GM12878 (cell line): Measurements from ENCODE around the gene MAP3K4. TPM values are rescaled to one million over a fixed set of nuclear protein-coding genes. Genes with fewer than 3 reads are reported as not detected.
A peak's percentile ranks its signal among the peaks of the same experiment; 100 is the strongest.

Source experiments
- ATF2 ChIP-seq: IDR thresholded peaks from 2 replicates; pipeline ENCODE4 v1.6.1; 2012; ENCODE audit warnings: low read length, inconsistent platforms
- ATF7 ChIP-seq: fragments of 450-650 bp; IDR thresholded peaks from 2 replicates; pipeline ENCODE4 v1.6.1; 2016; ENCODE audit warnings: low read depth, mild to moderate bottlenecking
- BHLHE40 ChIP-seq, 2 experiments: fragments of 450-650 bp in 1 of 2; IDR thresholded peaks; 2 replicates each; pipeline ENCODE4 v1.6.1; 2011 to 2017; ENCODE audit warnings: low read depth in 2 of 2, borderline replicate concordance in 1 of 2, improper control_type of control experiment in 1 of 2, low read length in 1 of 2, mild to moderate bottlenecking in 1 of 2
- CHD2 ChIP-seq: IDR thresholded peaks from 2 replicates; pipeline ENCODE4 v1.6.1; 2011; ENCODE audit warnings: low read depth, low read length, improper control_type of control experiment, borderline replicate concordance
- DPF2 ChIP-seq: fragments of 450-650 bp; IDR thresholded peaks from 2 replicates; pipeline ENCODE4 v1.6.1; 2017; ENCODE audit warnings: mild to moderate bottlenecking
- E2F8 ChIP-seq: fragments of 450-650 bp; IDR thresholded peaks from 2 replicates; pipeline ENCODE4 v1.6.1; 2018; ENCODE audit warnings: mild to moderate bottlenecking, low read depth, moderate library complexity; ENCODE audit not compliant: partially characterized antibody
- EGR1 ChIP-seq, 2 experiments: IDR thresholded peaks; 1 replicate in 1 of 2; 2 replicates in 1 of 2; pipeline ENCODE4 v1.6.1; 2011 to 2012; ENCODE audit warnings: low read depth in 2 of 2, low read length in 2 of 2, borderline replicate concordance in 1 of 2, mild to moderate bottlenecking in 1 of 2, moderate library complexity in 1 of 2
- HSF1 ChIP-seq: fragments of 150-350 bp; IDR thresholded peaks from 2 replicates; pipeline ENCODE4 v1.6.1; 2014; ENCODE audit warnings: mild to moderate bottlenecking, low read depth, low read length
- IKZF2 ChIP-seq, 2 experiments: fragments of 450-650 bp; IDR thresholded peaks; 2 replicates each; pipeline ENCODE4 v1.6.1; 2017; ENCODE audit warnings: mild to moderate bottlenecking in 2 of 2, moderate library complexity in 2 of 2
- MTA2 ChIP-seq: fragments of 450-650 bp; IDR thresholded peaks from 2 replicates; pipeline ENCODE4 v1.6.1; 2016; ENCODE audit warnings: low read depth, mild to moderate bottlenecking, moderate library complexity
- NKRF ChIP-seq: fragments of 450-650 bp; conservative IDR thresholded peaks from 2 replicates; pipeline ENCODE4 v1.6.1; 2017; ENCODE audit warnings: mild to moderate bottlenecking, moderate library complexity
- RUNX3 ChIP-seq: IDR thresholded peaks from 2 replicates; pipeline ENCODE4 v1.6.1; 2012; ENCODE audit warnings: low read length, inconsistent platforms
- SREBF2 ChIP-seq: IDR thresholded peaks from 2 replicates; pipeline ENCODE4 v1.6.1; 2012; ENCODE audit warnings: mild to moderate bottlenecking, low read length
- ZNF687 ChIP-seq: fragments of 450-650 bp; IDR thresholded peaks from 2 replicates; pipeline ENCODE4 v1.6.1; 2017; ENCODE audit warnings: mild to moderate bottlenecking, moderate library complexity
- polyA plus RNA-seq, 11 experiments: library from polyadenylated mRNA; depleted of rRNA in 4 of 11; unstranded in 6 of 11; stranded (reverse) in 5 of 11; fragments of >200 nt; fragmentation: Nextera tagmentation in 4 of 11; fragmentation: Illumina TruSeq in 1 of 11; extraction: Ambion mirVana in 4 of 11; extraction: Trizol in 1 of 11; gene quantifications; 1 replicate in 1 of 11; 2 replicates in 10 of 11; pipeline versions ENCODE4 v1.2.1 to v1.2.3, GENCODE V29; 2011 to 2016; ENCODE audit warnings: inconsistent platforms in 2 of 11, missing spikeins in 2 of 11, low read depth in 1 of 11
- total RNA-seq, 4 experiments: library from RNA; depleted of rRNA in 3 of 4; stranded (reverse); fragments of >200 nt in 3 of 4; fragmentation: Illumina TruSeq in 1 of 4; extraction: Trizol in 1 of 4; gene quantifications; 2 replicates each; pipeline versions ENCODE4 v1.2.1 to v1.2.3, GENCODE V29; 2013 to 2021

The MAP3K4 gene
- total and polyA plus RNA-seq, 10 of the 15 experiments (the other 5 are each of a cell fraction or from before 2014, with no cell fraction given) = 14.0 to 44.5 (median 23.1) TPM

GRCh38 chr6:161024364-161024920 is 32.9 kb downstream of the MAP3K4 start (continued):
- TF ChIP-seq ZNF687 (no peak), CHD2 (no peak), E2F8 (no peak), ATF2 (no peak), ATF7 (0 out of 2 replicates have a peak, but pooled peaks have one; percentile 14), BHLHE40 (IDR thresholded peaks at IDR 0.05; ENCODE audit: borderline replicate concordance in 1 of 2, low read depth in 2 of 2, low read length in 1 of 2) (peak; percentile 87 to 88), HSF1 (no peak), NKRF (no peak), RUNX3 (peak; percentile 74), IKZF2 (IDR thresholded peaks at IDR 0.05) (0 out of 4 replicates have a peak, but pooled peaks of 1 of the 2 experiments have one; percentile 16), SREBF2 (no peak), DPF2 (no peak), MTA2 (peak; percentile 14; the same call in 1 of the 2 replicates), EGR1 (IDR thresholded peaks at IDR 0.05; ENCODE audit: borderline replicate concordance in 1 of 2, low read depth in 2 of 2, low read length in 2 of 2) (no peak)
- TF ChIP-seq, all 136 proteins: peak for 8
